Lower lobe of right lung (tissue), 2 donors: ENCODE measurements around the gene NEURL1B. TPM values are rescaled to one million over a fixed set of nuclear protein-coding genes. Genes with fewer than 3 reads are reported as not detected.

Experiments used
- ATAC-seq, 2 donors: fragments of 200-7000 bp; cut with Tn5 transposase; one replicate each; pipeline ENCODE4 v1.9.1; 2020 to 2022; ENCODE audit warnings: mild to moderate bottlenecking in 2 of 2, moderate library complexity in 2 of 2
- DNase-seq: peaks from one replicate; pipeline ENCODE4 v3.0.0-alpha.2; 2020
- H3K27ac ChIP-seq: fragments of 200-600 bp; one replicate; pipeline ENCODE4 v1.8.0; 2022
- H3K27me3 ChIP-seq: fragments of 200-600 bp; one replicate; pipeline ENCODE4 v1.8.0; 2022; ENCODE audit warnings: low read depth
- H3K36me3 ChIP-seq: fragments of 200-600 bp; one replicate; pipeline ENCODE4 v1.8.0; 2022; ENCODE audit warnings: mild to moderate bottlenecking
- H3K4me1 ChIP-seq: fragments of 200-600 bp; one replicate; pipeline ENCODE4 v1.8.0; 2022
- H3K4me3 ChIP-seq: fragments of 200-600 bp; one replicate; pipeline ENCODE4 v1.8.0; 2022; ENCODE audit warnings: mild to moderate bottlenecking
- H3K9me3 ChIP-seq: fragments of 200-600 bp; one replicate; pipeline ENCODE4 v1.8.0; 2022
- intact Hi-C: fragments of 100-400 bp; cut with DNase I; formaldehyde crosslinking; loops from one replicate; pipeline ENCODE4 v1.11.0; 2022
- microRNA-seq: library from miRNA; unstranded; fragments of <30 nt; microRNA quantifications from one replicate; pipeline ENCODE4 v1.2.0, GENCODE V29; 2020; ENCODE audit warnings: borderline number of aligned reads
- total RNA-seq: library from RNA; stranded (reverse); fragmentation: NEBNext Ultra II Directional; extraction: Animal tissue kit (Norgen Biotek cat#: 25700); gene quantifications from one replicate; pipeline ENCODE4 v1.2.1, GENCODE V29; 2021
- TF ChIP-seq, protein P1 (sequence below): fragments of 200-600 bp; IDR thresholded peaks from one replicate; pipeline ENCODE4 v1.8.0; 2022; ENCODE audit warnings: antibody characterized with exemption, mild to moderate bottlenecking
- donor health status: DM: no; HTN: yes; CAD: no; lungs with severe emphysema.

The NEURL1B gene
- total RNA-seq, 1 donor from 2014 or later = 24.8 TPM

DNA sequence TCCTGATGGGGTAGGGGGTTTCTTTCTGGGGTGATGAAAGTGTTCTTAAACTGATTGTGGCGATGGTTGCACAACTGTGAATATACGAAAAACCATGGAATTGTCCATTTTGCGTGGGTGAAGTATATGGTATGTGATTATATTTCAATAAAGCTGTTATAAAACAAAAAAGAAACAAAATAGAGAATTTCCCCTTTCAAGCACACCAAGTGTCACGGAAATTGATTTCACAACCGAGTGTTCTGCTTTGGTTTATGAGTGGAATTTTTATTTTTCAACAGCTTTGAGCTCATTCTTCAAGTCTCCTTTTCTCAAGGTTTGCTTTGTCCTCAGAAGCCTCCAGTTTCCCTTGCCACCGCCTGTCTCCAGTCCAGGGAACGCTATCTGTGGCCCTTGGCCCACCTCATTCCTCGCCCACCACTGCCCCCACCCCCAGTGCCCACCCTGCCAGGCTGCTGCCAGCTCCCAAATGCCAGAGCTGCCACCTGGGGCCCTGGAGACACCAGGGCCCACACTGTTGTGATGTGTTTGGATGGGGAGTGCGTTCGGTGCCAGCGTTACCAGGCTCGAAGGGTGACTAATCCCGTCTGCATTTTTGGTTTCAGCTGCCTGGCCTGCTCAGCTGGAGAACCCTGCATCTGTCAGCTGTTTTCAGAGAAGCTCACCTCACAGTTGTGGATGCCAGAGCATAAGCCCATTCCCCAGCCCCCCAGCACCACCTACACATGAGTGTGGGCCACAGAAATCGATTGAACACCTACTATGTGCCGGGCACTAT is 99.6 kb downstream of the NEURL1B start:
- H3K36me3 ChIP-seq = no peaks in the 10 kb centered on the region
- peak; percentile 78 for DNase-seq
- intact Hi-C loops = no loop called here
- ATAC-seq = peak; percentile 88 to 93
- no peak overlapping the region for H3K4me3 ChIP-seq
- H3K4me1 ChIP-seq = peaks cover 31% of the 10 kb centered on the region
- no peaks in the 10 kb centered on the region for H3K9me3 ChIP-seq
- TF ChIP-seq, protein P1, sequence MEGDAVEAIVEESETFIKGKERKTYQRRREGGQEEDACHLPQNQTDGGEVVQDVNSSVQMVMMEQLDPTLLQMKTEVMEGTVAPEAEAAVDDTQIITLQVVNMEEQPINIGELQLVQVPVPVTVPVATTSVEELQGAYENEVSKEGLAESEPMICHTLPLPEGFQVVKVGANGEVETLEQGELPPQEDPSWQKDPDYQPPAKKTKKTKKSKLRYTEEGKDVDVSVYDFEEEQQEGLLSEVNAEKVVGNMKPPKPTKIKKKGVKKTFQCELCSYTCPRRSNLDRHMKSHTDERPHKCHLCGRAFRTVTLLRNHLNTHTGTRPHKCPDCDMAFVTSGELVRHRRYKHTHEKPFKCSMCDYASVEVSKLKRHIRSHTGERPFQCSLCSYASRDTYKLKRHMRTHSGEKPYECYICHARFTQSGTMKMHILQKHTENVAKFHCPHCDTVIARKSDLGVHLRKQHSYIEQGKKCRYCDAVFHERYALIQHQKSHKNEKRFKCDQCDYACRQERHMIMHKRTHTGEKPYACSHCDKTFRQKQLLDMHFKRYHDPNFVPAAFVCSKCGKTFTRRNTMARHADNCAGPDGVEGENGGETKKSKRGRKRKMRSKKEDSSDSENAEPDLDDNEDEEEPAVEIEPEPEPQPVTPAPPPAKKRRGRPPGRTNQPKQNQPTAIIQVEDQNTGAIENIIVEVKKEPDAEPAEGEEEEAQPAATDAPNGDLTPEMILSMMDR = no peak
- no peaks in the 10 kb centered on the region for H3K27me3 ChIP-seq
- H3K27ac ChIP-seq = peak overlapping the region; percentile 88

Small RNA genes within 50 kb of the gene (microRNA-seq; reads per million reads assigned to microRNA genes)
- not detected for gene MIR5003

Other genes starting within 250 kb of the NEURL1B start
- gene SH3PXD2B, start 186.7 kb upstream of the NEURL1B start, total RNA-seq = 49.8 TPM
- gene DUSP1, start 129.9 kb downstream of the NEURL1B start, total RNA-seq = 367 TPM
- gene ERGIC1, start 193.0 kb downstream of the NEURL1B start, total RNA-seq = 177 TPM